GM18951 (cell line): Measurements from ENCODE around the gene OR52H1.

ENCODE experiments used
- POLR2A ChIP-seq: IDR thresholded peaks from 4 replicates; pipeline ENCODE4 v1.6.1; 2011; ENCODE audit warnings: mild to moderate bottlenecking; ENCODE audit not compliant: insufficient read length, insufficient read depth; ENCODE audit errors: extremely low read depth
- in situ Hi-C: fragments of 300-500 bp; cut with MboI; formaldehyde crosslinking; loops from one replicate; pipeline ENCODE4 v1.12.0; 2022; ENCODE audit warnings: low sequenced_read_pairs, mixed read lengths, inconsistent platforms; ENCODE audit not compliant: unreplicated experiment

The OR52H1 gene

DNA sequence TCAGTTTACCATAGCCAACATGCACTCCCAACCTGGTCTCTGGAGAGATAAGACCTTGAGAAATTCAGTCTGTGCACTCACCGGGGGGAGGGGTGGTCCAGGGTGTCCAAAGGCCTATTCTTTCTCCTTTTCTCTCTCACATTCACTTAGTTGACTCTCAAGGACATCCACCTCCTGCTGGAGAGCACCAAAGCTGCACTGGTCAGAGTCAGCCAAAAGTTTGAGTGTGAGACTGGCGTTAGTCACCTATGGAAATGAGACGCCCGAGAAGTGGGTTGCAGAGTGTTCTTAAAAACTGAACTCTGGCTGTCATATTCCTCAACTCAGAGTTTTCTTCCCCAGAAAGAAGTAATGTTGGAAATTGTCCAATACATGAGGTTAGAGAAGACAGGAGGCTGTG lies 26.8 kb downstream of the OR52H1 start:
- no peak for TF ChIP-seq POLR2A
- in situ Hi-C loops = no loop called here

DNA sequence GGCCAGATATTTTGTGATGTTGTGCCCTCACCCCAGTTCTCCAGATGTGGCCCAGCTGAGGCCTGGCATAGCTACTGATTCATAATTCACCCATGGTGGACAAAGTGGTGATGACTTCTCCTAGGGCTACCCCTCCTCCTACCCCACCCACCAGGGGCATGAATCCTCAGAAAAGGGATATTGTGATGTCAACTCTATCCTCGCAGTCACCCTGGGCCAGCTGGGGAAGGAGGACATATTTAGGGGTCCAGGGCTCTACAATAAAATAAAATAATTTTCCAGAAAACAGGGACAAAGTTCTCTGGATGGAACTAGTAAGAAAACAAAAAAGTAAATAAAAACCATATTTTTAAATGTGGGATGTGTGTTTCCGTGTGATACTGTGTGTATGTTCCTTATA lies 31.7 kb downstream of the OR52H1 start, which contains the start of gene UBQLNL:
Gene UBQLNL, minus strand, starts transcription at position 101 of the 400 bp plus-strand sequence. CDS start 258 bp downstream, outside the sequence.
- no peak for TF ChIP-seq POLR2A
- in situ Hi-C loops = no loop called here

DNA sequence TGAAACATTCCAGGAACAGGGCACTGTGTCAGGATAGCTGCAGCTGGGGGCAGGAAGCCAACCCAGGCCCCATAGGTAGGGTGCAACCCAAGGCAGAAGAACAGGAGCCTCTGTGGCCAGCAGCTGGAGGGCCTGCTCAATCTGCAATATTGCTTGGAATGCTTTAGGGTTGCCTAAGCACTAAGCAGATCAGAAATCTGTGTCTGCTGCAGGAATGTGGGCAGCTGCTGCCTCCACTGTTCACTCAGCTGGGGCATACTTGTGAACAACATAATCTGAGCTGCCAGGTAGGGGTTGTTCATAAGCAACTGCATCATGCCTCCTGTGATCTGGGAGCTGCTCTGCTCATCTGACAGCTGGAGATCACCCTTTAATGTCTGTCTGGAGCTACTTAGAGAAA lies 33.5 kb downstream of the OR52H1 start:
- TF ChIP-seq POLR2A = no peak
- in situ Hi-C loops = no loop called here

DNA sequence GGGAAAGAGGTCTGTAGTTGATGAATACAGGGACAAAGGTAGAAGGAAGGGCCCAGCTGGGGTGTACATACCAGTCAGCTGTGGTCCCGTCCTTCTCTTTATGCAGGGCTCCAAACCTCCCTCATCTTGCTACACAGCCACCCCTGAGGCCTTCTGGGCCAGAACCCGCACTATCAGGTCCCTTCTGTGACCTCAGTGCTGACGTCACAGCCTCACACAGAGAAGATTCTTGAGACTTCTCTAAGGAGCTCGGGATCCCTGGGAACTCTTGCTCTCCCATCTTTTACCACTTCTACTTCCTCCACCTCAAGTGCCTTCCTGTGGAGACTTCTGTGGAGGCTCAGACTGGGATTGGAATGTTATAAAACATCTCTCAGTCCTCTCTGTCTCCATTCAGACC lies 38.5 kb downstream of the OR52H1 start, which contains the start of gene UBQLN3:
Gene UBQLN3, minus strand, starts transcription at position 155 of the 400 bp plus-strand sequence. CDS start 399 bp downstream, outside the sequence.
- no peak for TF ChIP-seq POLR2A
- in situ Hi-C loops = no loop called here

DNA sequence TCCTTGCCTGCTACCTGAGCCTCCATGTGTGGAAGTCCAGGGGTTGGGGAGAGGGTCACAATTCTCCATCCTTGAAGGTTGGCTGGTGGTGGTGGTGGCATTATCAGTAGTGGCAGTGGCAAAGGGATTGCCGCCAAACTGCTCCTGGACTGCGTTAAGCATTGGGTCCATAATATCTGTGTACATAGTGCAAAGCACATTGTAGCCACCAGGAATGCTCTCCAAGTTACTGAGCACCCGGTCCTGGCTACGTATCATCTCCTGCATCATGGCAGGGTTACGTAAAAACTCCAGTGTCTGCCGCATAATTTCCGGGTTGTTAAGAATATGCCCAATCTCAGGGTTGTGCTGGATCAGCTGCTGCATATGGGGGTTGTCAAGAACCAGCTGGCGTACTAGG lies 39.7 kb downstream of the OR52H1 start:
- TF ChIP-seq POLR2A = no peak
- in situ Hi-C loops = no loop called here

DNA sequence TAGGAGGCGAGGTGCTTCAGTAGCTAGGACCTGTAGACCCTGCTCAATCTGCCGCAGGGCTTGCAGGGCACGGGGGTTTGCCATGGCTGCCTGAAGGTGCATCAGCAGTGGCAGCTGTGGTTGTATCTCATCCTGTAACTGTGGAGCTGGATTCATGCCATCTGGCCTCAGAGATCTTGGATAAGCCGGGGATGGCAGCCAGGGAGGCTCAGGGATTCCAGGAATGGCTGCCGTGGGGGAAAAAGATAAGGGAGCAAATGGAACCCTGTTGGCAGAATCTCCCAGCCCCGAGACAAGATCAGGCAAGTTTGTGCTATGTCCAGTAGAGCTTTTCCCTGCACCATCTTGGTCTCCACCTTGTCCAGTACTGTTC lies 40.4 kb downstream of the OR52H1 start:
- in situ Hi-C loops = no loop called here

DNA sequence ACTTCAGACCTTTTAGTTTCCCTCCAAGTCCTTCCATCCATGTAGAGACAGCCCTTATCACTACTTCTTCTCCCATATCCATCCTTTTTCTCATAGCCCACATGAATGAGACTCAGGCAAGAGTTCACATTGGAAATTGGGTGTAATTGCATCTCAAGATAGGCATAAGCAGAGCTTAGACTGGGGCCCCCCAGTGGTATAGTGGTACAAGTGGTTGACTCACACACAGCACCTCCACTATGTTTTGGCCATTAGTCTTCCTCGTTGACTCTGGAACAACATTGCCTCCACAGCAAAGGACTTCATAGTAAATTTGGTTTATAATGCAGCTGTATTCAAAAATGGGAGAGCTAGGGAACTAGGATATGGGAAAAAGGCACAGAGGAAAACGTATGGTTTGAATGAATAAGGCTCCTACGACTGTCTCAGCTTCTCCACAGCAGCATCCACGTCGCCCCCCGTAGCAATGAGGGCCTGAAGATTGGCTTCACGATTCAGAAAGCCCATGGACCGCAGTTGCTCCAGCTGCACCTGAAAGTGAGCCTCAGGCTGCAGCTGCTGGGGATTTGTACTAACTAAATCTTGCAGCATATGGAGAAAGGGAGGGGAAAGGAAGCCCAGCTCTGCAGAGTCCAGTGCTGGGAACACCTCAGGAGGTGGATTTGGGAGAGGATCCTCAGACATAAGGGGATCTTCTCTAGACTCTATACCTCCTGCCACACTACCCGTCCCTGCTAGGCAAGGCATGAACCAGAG lies 41.0 kb downstream of the OR52H1 start:
- in situ Hi-C loops = no loop called here

More for the DNA sequence above, 40.4 kb downstream of the OR52H1 start:
- TF ChIP-seq POLR2A = no peak

DNA sequence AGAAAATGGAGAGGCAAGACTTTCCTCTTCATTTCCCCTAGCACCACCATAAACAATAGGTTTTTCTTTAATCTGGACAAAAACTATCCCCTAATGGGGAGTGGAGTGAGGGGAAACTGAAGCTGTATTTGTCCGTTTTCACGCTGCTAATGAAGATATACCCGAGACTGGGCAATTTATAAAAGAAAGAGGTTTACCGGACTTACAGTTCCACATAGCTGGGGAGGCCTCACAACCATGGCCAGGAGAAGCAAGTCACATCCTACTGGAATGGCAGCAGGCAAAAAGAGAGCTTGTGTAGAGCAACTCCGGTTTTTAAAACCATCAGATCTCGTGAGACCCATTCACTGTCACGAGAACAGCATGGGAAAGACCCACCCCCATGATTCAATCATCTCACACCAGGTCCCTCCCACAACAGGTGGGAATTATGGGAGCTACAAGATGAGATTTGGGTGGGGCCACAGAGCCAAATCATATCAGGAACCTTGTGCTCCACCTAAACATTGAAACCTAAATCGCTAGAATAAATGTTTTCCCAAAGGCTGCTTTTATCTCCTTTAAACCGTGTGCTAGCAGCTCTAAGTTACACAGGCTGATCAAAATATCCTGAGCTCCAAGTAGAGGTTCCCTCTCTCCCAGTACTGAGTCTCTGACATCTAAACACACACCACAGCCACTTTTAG lies 42.8 kb downstream of the OR52H1 start:
- no peak for TF ChIP-seq POLR2A
- in situ Hi-C loops = no loop called here

More for the DNA sequence above, 41.0 kb downstream of the OR52H1 start:
- no peak for TF ChIP-seq POLR2A

DNA sequence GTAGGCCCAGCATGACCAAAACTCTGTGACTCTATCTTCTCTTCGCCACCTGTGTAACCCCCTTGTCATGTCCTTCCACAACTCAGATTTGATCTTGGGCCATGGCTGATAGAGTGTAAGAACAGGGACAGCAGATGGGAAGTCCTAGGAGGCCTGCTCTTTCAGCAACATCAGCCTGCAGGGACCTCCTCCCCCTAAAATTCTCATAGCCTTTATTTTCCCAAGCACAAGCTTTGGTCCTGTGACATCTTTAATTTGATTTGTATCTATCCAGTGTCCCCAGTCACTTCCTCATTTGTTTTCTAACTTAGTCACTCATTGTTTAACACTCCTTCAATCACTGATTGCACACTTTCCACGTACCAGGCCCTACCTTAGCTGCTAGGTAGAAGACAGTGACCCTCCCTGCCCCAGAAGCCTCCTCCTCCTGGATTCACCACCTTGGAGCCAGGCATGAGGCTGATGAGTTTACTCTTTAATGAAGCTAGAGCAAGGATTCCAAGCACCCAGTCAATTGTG lies 43.9 kb downstream of the OR52H1 start:
- TF ChIP-seq POLR2A = no peak
- in situ Hi-C loops = no loop called here

DNA sequence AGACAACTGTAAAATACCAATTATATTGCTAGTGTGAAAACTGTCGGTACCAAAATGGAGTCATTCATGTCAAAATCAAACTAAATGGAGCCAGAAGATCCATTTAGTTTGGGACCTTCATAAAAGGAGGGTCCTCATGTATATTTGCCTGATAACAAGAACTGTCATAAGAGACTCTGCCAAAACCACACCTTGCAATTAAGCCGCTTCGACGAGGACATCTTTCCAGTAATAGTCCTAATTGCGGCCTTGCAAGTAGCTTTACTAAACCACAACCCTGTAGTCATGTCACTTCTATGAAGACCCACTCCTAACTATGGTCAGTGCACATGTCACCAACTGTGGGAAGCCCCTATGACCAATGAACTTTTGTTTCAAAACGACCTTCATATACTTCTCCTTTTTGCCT lies 47.9 kb downstream of the OR52H1 start:
- in situ Hi-C loops = no loop called here
- TF ChIP-seq POLR2A = no peak

DNA sequence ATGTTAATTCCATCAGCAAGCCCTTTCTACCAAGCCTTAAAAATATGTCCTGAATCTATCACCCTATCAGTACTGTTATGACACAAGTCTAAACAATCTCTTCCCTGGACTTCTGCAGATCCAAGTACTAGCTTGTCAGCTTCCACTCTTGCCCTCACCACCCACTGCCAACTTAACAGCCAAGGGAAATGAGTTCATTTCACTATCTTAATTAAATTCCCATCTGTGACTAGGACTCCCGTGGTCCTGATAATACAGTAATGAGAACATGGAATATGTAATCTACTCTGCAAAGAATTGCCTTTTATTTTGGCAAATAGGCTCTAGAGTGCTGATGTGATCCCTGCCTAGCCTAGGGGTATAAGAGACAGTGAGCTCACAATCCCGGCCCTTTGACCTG lies 48.7 kb downstream of the OR52H1 start:
- in situ Hi-C loops = no loop called here
- TF ChIP-seq POLR2A = no peak
